ENCODE measurements around the gene LPIN1. TPM values are rescaled to one million over a fixed set of nuclear protein-coding genes. Genes with fewer than 3 reads are reported as not detected.

The LPIN1 gene
- total RNA-seq, 1 donor from 2014 or later = 13.1 TPM

GRCh38 chr2:11865378-11865777 lies 118.9 kb downstream of the LPIN1 start:
- no peak for DNase-seq (ENCODE audit: low read depth in 2 of 2)

DNA sequence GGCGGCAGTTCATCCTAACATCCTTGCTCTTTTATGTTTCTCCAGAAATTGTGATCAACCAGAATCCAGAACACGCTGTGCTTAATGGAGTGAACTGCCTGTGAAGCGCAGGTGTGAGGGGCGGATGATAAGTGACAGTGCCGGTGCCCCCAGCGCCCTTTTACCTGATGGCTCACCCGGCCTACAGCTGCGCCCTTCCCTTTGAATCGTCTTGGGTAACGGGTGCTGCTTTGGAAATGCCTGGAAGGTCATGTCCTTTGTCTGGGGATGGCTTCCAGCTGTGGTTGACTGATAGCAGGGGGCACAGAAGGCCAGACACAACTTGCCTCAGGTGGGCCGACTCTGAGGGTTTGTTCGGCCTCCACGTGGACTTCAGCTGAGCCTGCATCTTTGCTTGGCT lies 119.4 kb downstream of the LPIN1 start:
- no peak for DNase-seq (ENCODE audit: low read depth in 2 of 2)

GRCh38 chr2:11866358-11867335 lies 120.2 kb downstream of the LPIN1 start:
- DNase-seq (ENCODE audit: low read depth in 2 of 2) = no peak

DNA sequence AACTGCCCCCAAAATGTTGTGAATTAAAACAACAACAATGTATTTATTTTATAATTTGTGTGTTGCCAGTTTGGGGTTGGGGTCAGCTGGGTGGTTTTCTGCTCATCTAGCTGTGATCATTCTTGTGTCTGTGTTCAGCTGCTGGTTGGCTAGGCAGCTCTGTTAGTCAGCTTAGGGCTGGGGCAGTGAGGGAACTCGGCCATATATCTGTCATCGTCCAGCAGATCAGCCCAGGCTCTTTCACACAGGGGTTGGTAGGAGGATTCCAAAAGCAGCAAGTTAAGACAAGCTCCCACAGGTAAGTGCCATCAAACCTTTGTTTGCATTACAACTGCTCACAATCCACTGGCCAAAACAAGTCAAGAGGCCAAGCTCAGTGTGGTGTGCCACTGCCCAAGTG lies 121.5 kb downstream of the LPIN1 start:
- DNase-seq (ENCODE audit: low read depth in 2 of 2) = peak in 1 of 2 donors; percentile 67

DNA sequence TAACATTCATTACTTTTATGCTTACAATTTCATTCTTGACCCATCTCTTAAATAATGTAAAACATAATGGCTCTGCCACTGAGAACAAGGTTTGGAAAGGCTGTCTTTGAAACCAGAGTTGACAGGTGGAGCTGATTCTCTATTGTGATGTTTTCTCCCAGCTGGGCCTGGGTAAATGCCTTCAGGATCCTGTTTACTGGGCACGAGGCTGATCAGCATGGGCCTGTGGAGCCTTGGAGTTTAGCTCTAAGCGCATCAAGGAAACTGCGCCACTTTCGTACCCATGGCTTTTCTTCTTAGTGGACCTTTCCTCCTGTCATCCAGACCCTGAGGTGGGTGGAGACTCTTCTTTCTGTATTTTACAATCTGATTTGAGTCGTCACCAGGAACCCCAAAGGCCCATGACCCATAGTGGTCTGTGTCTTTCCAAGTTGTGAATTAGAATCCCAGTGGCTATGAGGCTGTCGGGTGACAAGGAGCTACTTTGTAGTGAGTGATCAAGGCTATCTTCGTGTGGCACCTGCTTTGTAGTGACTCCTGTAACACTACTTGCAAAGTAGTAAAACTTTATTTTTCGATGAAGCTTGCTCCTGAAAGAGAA lies 123.1 kb downstream of the LPIN1 start:
- DNase-seq (ENCODE audit: low read depth in 2 of 2) = no peak

DNA sequence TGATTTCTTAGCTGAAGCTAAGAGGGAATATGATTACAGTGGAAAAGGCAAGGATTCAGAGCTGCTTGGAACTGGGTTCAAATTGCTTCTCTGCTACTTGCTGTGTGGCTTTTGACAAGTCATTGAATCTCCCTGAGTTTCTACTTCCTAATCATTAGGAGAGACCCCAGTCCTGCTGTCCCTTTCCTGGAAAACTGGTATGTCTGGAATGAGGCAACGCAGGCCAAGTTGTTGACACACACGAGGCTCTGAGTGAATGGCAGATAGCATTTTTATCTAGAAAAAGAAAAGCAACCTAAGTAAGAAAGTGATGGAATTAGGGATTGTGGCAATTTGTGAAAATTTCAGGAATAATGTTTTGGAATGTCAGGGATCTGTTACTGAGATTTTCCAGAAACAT lies 123.6 kb downstream of the LPIN1 start:
- no peak for DNase-seq (ENCODE audit: low read depth in 2 of 2)

- no peak for DNase-seq (ENCODE audit: low read depth in 2 of 2)
Observed at GRCh38 chr2:11870584-11870983, 124.2 kb downstream of the LPIN1 start.

DNA sequence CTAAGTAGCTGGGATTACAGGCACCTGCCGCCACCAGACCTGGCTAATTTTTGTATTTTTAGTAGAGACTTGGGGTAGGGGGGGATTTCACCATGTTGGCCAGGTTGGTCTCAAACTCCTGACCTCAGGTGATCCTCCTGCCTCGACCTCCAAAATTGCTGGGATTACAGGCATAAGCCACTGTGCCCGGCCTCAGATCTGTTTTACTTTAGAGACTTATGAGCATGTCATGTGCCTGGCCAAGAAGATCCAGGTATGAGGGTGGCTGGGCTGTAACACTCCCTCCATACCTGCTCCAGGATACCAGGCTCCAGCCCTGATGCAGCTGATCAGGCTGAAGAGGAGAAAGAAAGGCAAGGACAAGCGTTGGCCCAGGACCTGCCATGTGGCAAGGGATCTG lies 125.0 kb downstream of the LPIN1 start:
- no peak for DNase-seq (ENCODE audit: low read depth in 2 of 2)

DNA sequence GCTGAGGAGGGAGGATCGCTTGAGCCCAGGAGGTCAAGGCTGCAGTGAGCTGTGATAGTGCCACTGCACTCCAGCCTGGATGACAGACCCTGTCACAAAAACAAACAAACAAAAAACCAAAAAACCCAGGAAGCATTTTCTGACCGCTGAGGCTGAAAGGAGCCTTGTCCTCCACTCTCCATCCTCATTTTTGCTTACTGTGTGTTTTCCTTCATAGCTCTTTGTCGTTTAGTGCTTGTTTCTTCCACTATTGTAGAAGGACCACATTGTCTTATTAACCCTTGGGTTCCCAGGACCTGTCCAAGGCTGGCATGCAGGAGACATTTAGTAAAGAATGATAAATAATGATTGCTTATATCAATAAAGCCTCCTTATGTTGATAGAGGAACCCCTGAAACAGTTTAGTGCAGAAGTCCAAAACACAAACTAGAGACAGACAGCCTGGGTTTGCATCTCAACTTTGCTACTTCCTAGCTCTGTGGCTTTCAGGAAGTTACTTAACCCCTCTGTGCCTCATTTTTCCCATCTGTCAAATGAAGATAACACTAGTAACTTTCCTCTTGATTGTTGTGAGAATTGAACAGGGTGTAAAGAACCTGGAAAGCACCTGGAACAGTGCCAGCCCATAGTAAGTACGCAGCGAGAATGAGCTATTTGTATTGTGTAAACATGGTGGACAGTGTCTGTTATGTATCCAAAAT lies 126.0 kb downstream of the LPIN1 start:
- peak; percentile 85 to 93 for DNase-seq (ENCODE audit: low read depth in 2 of 2)

DNA sequence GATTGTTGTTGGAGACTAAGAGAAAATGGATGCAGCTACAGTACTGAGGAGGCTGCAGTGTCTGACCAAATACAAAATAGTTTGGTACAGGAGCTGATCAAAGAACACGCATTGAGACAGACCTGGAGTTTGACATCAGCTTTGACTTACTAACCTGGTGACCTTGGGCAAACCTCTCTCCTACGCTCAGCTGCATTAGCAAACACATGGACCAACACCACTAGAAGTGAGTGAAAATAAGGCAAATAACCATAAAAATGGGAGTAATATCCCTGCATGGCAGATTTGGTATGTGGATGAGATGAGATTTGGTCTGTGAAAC lies 126.5 kb downstream of the LPIN1 start:
- no peak for DNase-seq (ENCODE audit: low read depth in 2 of 2)

- DNase-seq (ENCODE audit: low read depth in 2 of 2) = peak in 1 of 2 donors; percentile 56
Observed at GRCh38 chr2:11873356-11874154, 127.1 kb downstream of the LPIN1 start.

- DNase-seq (ENCODE audit: low read depth in 2 of 2) = no peak
Observed at GRCh38 chr2:11874861-11875260, 128.4 kb downstream of the LPIN1 start.

GRCh38 chr2:11875481-11875880 lies 129.0 kb downstream of the LPIN1 start:
- DNase-seq (ENCODE audit: low read depth in 2 of 2) = no peak

- no peak for DNase-seq (ENCODE audit: low read depth in 2 of 2)
Observed at GRCh38 chr2:11876436-11876835, 130.0 kb downstream of the LPIN1 start.

DNA sequence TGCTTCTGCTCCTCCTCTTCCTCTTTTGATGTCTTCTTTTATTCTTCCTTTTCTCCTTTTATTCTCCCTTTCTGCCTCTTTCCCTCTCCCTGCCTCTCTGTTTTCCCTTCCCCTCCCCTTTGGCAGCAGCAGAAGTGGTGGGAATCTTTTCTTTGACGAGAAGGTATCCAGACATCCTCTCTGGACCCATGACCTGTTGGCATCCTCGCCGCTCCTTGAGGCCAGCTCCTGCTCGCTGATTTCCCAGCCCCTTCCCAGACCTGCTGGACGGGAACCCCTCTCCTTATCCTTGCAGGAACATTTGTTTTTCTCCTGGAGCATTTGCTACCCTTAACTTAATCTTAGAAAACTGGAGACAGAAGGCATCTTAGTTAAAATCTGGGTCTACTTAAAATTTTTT lies 130.5 kb downstream of the LPIN1 start:
- no peak for DNase-seq (ENCODE audit: low read depth in 2 of 2)

Other genes with a start within 250 kb of the LPIN1 start
- gene GREB1, start 212.6 kb upstream of the LPIN1 start, total RNA-seq = under 0.01 and 0.20 TPM in 2 replicates
- gene NTSR2, start 76.4 kb upstream of the LPIN1 start, total RNA-seq = not detected in 2 replicates

Measured in lung microvascular endothelial cell (primary cell).